Activated T-cell treated with anti-CD3 and anti-CD28 coated beads for 4 hours (primary cell): ENCODE measurements around the gene JAK1.

Source experiments
- DNase-seq: peaks from one replicate; pipeline ENCODE4 v3.0.0-alpha.2; 2020

JAK1 gene

DNA sequence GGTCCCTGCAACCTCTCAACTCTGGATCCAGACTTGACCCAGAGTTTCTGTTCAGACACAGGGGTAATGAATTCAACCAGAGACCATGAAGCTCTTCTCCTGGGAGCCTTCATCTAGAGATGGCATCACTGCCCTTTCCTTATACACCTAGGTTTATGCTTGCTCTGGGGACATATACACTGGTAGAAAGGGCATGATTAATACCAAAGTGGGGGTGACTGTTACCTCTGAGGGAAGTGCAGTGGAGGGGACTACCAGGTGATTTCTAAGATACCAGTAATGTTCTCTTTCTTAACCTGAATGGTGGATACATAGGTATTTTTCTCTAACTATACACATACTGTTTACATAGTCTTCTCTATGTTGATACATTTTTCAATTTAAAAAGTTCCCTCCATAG lies 48.4 kb downstream of the JAK1 start:
- no peak for DNase-seq

- DNase-seq, result no peak
These were observed 49.0 kb downstream of the JAK1 start for GRCh38 chr1:64917328-64917861.

DNA sequence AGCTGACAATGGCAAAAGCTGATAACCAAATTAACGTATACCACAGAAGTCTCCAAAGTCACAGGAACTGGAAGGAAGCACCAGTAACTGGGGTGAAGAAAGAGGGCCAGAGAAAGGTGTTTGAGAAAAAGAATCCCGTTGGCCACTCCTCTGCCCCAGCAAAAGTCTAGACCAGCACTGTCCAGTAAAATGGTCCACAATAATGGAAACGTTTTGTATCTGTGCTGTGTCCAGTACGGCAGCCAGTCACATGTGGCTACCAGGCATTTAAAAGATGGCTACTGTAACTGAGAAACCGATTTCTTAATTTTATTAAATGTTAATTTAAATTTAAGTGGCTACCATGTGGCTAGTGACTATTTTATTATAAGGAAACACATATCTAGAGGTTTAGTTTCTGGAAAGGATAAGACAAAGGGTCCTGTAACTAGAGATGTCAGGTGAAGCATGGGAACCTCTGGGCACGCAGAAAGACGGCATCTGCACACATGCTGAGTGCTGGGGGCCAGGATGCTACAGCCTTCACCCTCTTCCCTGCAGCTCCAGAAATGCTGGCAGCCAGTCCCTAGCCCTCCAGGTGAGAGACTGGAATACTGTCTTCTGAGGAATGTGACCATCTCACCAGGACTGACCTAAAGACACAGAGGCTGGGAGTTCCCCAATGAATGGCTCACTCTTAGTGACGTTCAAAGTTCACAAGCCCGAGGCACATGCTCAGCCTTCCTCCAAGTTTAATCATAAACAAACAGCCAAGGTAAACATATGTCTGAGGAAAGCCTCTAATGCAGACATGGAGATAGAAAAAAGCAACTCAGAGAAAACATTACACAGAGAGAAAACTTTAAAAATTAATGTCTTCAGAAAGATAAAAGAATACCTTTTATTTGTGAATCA lies 50.7 kb downstream of the JAK1 start:
- DNase-seq, result no peak

GRCh38 chr1:64913361-64914015 lies 52.9 kb downstream of the JAK1 start:
- DNase-seq, result no peak

GRCh38 chr1:64912191-64912590 lies 54.2 kb downstream of the JAK1 start:
- DNase-seq, result no peak

DNA sequence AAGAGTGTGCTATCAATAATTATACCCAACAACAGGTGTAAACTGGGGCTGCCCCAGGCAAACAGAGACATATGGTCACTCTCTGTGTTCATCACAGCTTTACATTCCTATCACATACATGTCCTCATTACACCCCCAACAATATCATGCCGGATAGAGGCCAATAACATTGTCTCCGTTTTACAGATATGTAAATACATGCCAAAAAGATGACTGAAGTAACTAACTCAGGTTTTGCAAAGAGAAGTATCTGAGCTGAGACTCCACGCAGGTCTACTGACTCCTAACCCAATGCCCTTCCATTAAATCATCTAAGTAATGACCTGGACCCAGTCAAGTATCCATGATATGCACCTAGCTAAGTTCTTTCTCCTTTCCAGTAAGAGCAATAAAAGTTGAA lies 55.0 kb downstream of the JAK1 start:
- no peak for DNase-seq

DNA sequence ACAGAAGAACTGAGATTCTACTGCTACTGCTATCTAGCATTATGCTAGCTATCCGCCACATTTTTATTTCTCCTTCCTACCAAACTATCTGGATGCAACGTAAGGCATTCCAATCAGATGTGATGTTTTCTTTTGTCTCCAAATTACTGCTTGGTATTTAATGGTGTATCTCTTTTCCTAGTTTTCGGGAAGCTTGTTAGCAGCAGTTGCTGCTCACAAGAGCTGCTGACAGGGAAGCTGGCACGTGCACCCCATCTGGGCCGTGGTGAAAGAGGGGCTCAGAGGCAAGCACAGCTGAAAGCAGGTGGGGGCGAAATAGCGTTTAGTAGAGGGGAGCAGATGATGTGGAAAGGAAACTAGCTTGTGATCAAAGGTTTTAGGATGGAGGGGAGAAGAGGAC lies 57.3 kb downstream of the JAK1 start:
- DNase-seq, result no peak

GRCh38 chr1:64908575-64908974 lies 57.8 kb downstream of the JAK1 start:
- no peak for DNase-seq

- DNase-seq, result no peak
These were observed 59.9 kb downstream of the JAK1 start for GRCh38 chr1:64906447-64906846.

GRCh38 chr1:64903593-64903992 lies 62.8 kb downstream of the JAK1 start:
- DNase-seq, result no peak

DNA sequence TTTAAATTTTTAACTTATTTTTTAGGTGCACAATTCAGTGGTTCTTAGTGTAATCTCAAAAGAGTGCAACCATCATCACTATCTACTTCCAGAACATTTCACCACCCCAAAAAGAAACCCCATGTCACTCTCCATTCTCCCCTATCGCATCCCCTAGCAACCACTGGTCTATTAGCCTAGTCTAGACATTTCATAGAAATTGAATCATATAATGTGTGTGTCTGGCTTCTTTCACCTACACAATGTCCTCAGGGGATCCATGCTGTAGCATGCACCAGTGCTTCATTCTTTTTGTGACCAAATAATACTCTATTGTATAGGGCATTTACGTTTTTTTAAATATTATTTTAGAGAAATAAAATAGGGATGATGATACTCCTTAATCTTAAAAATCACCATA lies 64.7 kb downstream of the JAK1 start:
- DNase-seq, result no peak

DNA sequence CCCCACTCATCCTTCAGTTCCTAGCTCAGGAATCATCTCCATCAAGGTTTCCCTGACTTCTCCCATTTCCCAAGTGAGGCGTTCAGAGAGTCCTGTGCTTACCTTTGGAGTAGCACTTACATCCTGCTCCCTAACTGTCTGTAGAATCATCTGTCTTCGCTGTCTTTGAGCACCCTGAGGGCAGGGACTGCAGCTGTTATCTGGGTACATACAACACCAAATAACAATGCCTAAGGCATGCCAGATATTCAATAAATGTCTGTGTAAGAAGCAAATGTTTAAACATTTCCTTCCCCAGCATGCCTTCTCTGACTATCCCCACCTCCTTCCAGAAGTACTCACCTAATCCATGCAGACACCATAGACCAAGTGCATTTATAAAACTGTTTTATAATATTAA lies 65.4 kb downstream of the JAK1 start:
- no peak for DNase-seq

DNA sequence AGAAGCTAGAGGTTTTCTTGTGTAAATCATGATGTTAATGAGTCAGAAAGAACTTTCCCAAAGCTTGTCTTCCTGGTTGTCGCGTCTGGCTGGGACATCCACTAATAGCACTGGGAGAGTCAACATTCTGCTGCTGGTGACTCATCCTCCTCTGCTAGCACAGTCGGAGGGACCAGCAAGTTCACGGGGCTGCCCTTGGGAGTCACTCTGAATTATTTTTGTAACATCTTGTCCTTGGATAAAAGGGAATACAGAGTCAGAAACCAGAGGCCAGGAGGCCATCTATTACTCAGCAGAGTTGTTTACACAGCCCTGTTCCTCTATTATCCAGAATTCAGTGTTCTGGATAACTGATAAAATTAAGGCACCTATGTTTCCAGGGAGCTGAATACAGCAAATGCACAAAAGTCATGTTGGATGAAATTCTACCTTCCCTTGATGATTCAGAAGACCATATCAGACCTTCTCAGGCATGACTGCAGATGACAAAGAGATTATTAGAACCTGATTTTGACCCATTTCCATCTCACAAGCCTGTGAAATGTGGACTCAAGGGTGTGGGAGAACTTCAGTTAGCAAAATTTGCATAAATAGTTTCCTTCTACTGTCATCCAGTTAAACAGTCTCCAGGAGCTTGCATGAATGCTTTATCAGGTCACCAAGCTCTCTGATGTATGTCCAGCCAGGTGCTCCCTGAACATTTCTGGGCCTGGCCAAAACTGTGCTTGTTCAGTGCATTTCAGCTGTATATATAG lies 68.1 kb downstream of the JAK1 start:
- DNase-seq, result no peak

DNA sequence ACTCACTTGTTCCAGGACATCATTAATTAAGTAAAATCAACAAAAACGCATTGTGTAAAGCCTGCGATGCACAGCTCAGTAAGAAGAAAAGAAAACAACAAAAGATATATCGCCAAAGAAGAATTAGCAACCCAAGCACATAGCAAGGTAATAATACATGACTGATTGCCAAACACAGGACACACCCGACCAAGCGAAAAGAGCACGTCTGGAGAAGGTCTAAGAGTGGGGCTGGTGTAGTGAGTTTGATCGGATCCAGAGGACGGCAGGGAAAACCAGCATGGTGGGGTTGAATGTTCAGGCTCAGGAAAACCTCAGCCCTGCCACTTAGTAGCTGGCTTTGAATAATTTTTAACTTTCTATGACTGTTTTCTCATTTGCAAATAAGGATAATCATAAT lies 69.8 kb downstream of the JAK1 start:
- DNase-seq, result no peak

DNA sequence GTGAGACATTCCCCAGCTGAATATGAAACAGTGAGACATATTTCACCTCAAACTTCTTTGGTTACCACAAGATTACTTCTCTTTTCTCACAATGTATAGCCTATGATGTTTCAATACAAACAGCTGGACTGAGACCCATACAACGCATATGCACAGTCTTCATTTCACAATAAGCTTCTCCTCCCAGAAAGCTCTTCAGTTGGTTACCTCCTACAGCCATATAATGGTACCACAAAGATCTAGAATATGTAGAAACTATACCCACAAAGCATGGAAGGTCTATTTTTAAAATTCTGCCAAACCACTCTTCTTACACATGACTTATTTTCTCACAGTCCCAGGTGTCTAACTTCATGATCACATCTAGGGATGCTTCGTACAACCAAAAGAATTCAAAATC lies 70.8 kb downstream of the JAK1 start:
- DNase-seq, result no peak

GRCh38 chr1:64894438-64895196 lies 71.7 kb downstream of the JAK1 start:
- no peak for DNase-seq

GRCh38 chr1:64893921-64894320 lies 72.4 kb downstream of the JAK1 start:
- DNase-seq, result no peak

DNA sequence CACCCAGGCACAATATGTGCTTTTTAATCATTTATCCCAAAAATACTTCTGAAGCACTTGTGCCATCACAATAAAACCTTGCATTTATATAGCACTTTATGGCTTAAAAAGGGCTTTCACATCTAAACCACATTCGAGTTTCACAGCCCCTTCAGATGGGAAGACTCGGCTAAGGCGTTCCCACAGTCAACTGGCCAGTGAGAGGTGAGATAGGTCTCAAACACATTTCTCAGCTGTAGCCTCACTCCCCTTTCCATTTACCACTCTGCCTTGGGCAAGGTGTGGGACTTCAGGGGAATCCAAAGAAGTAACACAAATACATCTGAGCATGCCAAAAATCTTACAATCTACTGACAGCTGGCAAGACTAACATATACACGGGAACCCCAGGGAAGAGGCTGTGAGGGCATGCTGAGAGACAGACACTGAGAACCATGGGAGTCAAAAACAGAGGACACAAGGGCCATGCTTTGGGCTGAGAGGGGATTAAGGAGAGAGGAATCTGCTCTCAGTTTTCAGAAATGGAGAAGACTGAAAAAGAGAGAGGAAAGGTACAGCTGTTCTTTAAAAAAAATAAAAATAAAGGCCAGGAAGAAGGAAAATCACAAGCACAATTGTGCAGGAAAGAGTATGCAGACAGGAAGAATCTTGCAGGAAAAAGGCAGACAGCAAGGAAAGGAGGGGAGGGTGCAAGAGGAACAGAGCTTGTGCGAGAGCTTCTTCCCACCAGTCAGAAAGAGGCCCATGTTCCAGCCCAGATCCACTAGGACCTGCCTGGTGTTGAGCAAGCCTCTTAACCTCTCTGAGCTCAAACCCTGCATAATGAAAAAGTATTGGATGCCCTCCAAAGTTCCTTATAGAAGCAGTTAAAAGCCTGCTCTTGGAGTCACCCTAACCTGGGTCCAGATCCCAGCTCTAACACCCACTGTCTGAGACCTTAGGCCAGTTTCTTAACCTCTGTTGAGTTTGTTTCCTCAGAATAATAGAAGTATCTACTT lies 73.5 kb downstream of the JAK1 start:
- DNase-seq, result no peak

- DNase-seq, result no peak
These were observed 74.9 kb downstream of the JAK1 start for GRCh38 chr1:64891448-64891825.

- DNase-seq, result no peak
These were observed 75.5 kb downstream of the JAK1 start for GRCh38 chr1:64890699-64891447.
